HCT116 (cell line): ENCODE data around the gene UNC93B1. TPM values are rescaled to one million over a fixed set of nuclear protein-coding genes. Genes with fewer than 3 reads are reported as not detected.

Experiments used
- ATAC-seq: fragments of 200-7000 bp; cut with Tn5 transposase; 2 replicates; pipeline ENCODE4 v1.9.1; 2020; ENCODE audit warnings: mild to moderate bottlenecking, moderate library complexity
- BruUV-seq: library from RNA; stranded (reverse); fragments of 400-500 nt; replicated peaks from 2 replicates; lab custom pipeline; 2021; lab: Mats Ljungman, UMichigan
- CTCF ChIA-PET: fragments of 300-600 bp; sonication (Branson Sonifier 250); formaldehyde crosslinking; loops from one replicate; lab custom pipeline; 2021; ENCODE audit warnings: antibody characterized with exemption; lab: Charles Lee
- POLR2A ChIA-PET: fragments of 300-600, 350-600 bp; sonication (Branson Sonifier 250); formaldehyde crosslinking; loops from one replicate; lab custom pipeline; 2021; ENCODE audit warnings: antibody characterized with exemption; lab: Charles Lee
- RAD21 ChIA-PET, 2 experiments: fragments of 300-600 bp; sonication (Branson Sonifier 250); formaldehyde crosslinking; loops; one replicate each; lab custom pipeline; 2023; ENCODE audit warnings: low total read pairs in 2 of 2; ENCODE audit not compliant: uncharacterized antibody in 2 of 2, unreplicated experiment in 2 of 2, low non-redundant PET in 1 of 2; lab: Charles Lee
- DNase-seq: peaks from one replicate; pipeline ENCODE4 v3.0.0-alpha.2; 2010; ENCODE audit warnings: low read depth, low spot score
- H2AFZ ChIP-seq: fragments of 200-600 bp; shearing (Covaris generic), sonication (generic); 2 replicates; pipeline ENCODE4 v1.6.1; 2017; ENCODE audit warnings: low read depth, mixed run types, mixed read lengths, antibody characterized with exemption, low read length; ENCODE audit not compliant: poor library complexity, severe bottlenecking
- H3K27ac ChIP-seq: 2 replicates; pipeline ENCODE4 v1.5.1; 2012; ENCODE audit warnings: low read depth, low read length
- H3K27me3 ChIP-seq: fragments of 200-600 bp; sonication (generic); 2 replicates; pipeline ENCODE4 v1.6.1; 2016; ENCODE audit warnings: mixed run types, low read length, mixed read lengths; ENCODE audit not compliant: insufficient read depth
- H3K36me3 ChIP-seq, 2 experiments: fragments of 200-500 bp in 1 of 2; fragments of 200-600 bp in 1 of 2; sonication (Bioruptor generic) in 1 of 2; sonication (generic) in 1 of 2; 2 replicates each; pipeline versions ENCODE4 v1.5.1 to v1.6.1; 2014 to 2016; ENCODE audit warnings: low read length in 2 of 2, inconsistent platforms in 1 of 2, mixed read lengths in 1 of 2, mixed run types in 1 of 2; ENCODE audit not compliant: insufficient read depth in 2 of 2, control insufficient read depth in 1 of 2
- H3K4me1 ChIP-seq, 2 experiments: fragments of 200-600 bp in 1 of 2; sonication (generic) in 1 of 2; 2 replicates each; pipeline versions ENCODE4 v1.5.1 to v1.6.1; 2012 to 2017; ENCODE audit warnings: low read length in 2 of 2, inconsistent platforms in 1 of 2, mild to moderate bottlenecking in 1 of 2, mixed read lengths in 1 of 2, mixed run types in 1 of 2, moderate library complexity in 1 of 2; ENCODE audit not compliant: insufficient read depth in 2 of 2, control insufficient read depth in 1 of 2
- H3K4me2 ChIP-seq: fragments of 200-600 bp; sonication (generic); 2 replicates; pipeline ENCODE4 v1.6.1; 2017; ENCODE audit warnings: mixed run types, low read length, mixed read lengths
- H3K4me3 ChIP-seq, 2 experiments: fragments of 200-600 bp in 1 of 2; sonication (generic) in 1 of 2; replicated peaks in 1 of 2; 2 replicates each; pipeline ENCODE4 v1.5.1; 2011 to 2016; ENCODE audit warnings: low read length in 2 of 2, control low read depth in 1 of 2, low read depth in 1 of 2, mild to moderate bottlenecking in 1 of 2, mixed read lengths in 1 of 2, mixed run types in 1 of 2
- H3K79me2 ChIP-seq: fragments of 200-600 bp; sonication (generic); 2 replicates; pipeline ENCODE4 v1.6.1; 2017; ENCODE audit warnings: mild to moderate bottlenecking, mixed run types, low read length, moderate library complexity, mixed read lengths; ENCODE audit not compliant: insufficient read depth
- H3K9ac ChIP-seq: fragments of 200-600 bp; sonication (generic); 2 replicates; pipeline ENCODE4 v1.6.1; 2016; ENCODE audit warnings: low read length, mixed read lengths
- H3K9me2 ChIP-seq: fragments of 200-600 bp; sonication (generic), shearing (Covaris generic); 2 replicates; pipeline ENCODE4 v1.6.1; 2017; ENCODE audit warnings: mixed run types, mild to moderate bottlenecking, moderate library complexity; ENCODE audit not compliant: insufficient read depth
- H3K9me3 ChIP-seq, 2 experiments: fragments of 200-500 bp in 1 of 2; fragments of 200-600 bp in 1 of 2; sonication (Bioruptor generic) in 1 of 2; sonication (generic) in 1 of 2; 2 replicates each; pipeline ENCODE4 v1.6.1; 2014 to 2017; ENCODE audit warnings: low read length in 2 of 2, mixed read lengths in 2 of 2, inconsistent platforms in 1 of 2, low read depth in 1 of 2, mild to moderate bottlenecking in 1 of 2, mixed run types in 1 of 2, moderate library complexity in 1 of 2; ENCODE audit not compliant: control insufficient read depth in 1 of 2, insufficient read depth in 1 of 2
- H4K20me1 ChIP-seq: fragments of 200-600 bp; sonication (generic), shearing (Covaris generic); 2 replicates; pipeline ENCODE4 v1.6.1; 2017; ENCODE audit warnings: mixed run types, mild to moderate bottlenecking, moderate library complexity; ENCODE audit not compliant: insufficient read depth
- CBX3 ChIP-seq: IDR thresholded peaks from 2 replicates; pipeline ENCODE4 v1.6.1; 2012; ENCODE audit warnings: low read depth
- CEBPB ChIP-seq: IDR thresholded peaks from 2 replicates; pipeline ENCODE4 v1.6.1; 2012; ENCODE audit warnings: low read depth
- EZH2phosphoT487 ChIP-seq: fragments of 200-600 bp; IDR thresholded peaks from 2 replicates; pipeline ENCODE4 v1.6.1; 2018; ENCODE audit warnings: antibody characterized with exemption, borderline replicate concordance
- FOSL1 ChIP-seq: IDR thresholded peaks from 2 replicates; pipeline ENCODE4 v1.6.1; 2012; ENCODE audit warnings: low read depth
- JUND ChIP-seq: IDR thresholded peaks from 2 replicates; pipeline ENCODE4 v1.6.1; 2012
- POLR2A ChIP-seq: IDR thresholded peaks from 2 replicates; pipeline ENCODE4 v1.7.0; 2011; ENCODE audit warnings: borderline replicate concordance; ENCODE audit not compliant: insufficient read depth, insufficient read length; ENCODE audit errors: extremely low read depth
- POLR2AphosphoS5 ChIP-seq: IDR thresholded peaks from 2 replicates; pipeline ENCODE4 v1.6.1; 2011; ENCODE audit warnings: mild to moderate bottlenecking, low read depth, low read length, moderate library complexity
- RAD21 ChIP-seq: IDR thresholded peaks from 2 replicates; pipeline ENCODE4 v1.6.1; 2012; ENCODE audit warnings: low read depth, mild to moderate bottlenecking
- SIN3A ChIP-seq: IDR thresholded peaks from 2 replicates; pipeline ENCODE4 v1.6.1; 2012; ENCODE audit warnings: low read depth
- SP1 ChIP-seq: IDR thresholded peaks from 2 replicates; pipeline ENCODE4 v1.6.1; 2012; ENCODE audit warnings: low read depth
- SRF ChIP-seq: IDR thresholded peaks from 2 replicates; pipeline ENCODE4 v1.6.1; 2012; ENCODE audit warnings: low read depth
- TCF7L2 ChIP-seq: IDR thresholded peaks from 2 replicates; pipeline ENCODE4 v1.7.0; 2011; ENCODE audit warnings: borderline replicate concordance, inconsistent platforms; ENCODE audit not compliant: insufficient read depth, insufficient read length; ENCODE audit errors: extremely low read depth
- YY1 ChIP-seq: IDR thresholded peaks from 2 replicates; pipeline ENCODE4 v1.6.1; 2011; ENCODE audit warnings: low read length, low read depth, moderate library complexity, mild to moderate bottlenecking; ENCODE audit not compliant: insufficient replicate concordance; ENCODE audit errors: extremely low read depth
- ZFX ChIP-seq: fragments of 450-650 bp; IDR thresholded peaks from 2 replicates; pipeline ENCODE4 v1.6.1; 2017
- ZNF274 ChIP-seq: fragments of 200-500 bp; sonication (Bioruptor generic); IDR thresholded peaks from 2 replicates; pipeline ENCODE4 v1.6.1; 2014; ENCODE audit warnings: mild to moderate bottlenecking, low read depth, low read length, inconsistent platforms
- intact Hi-C: fragments of 100-400 bp; cut with micrococcal nuclease; formaldehyde crosslinking; loops from 2 replicates; pipeline ENCODE4 v1.10.0; 2022
- total RNA-seq: library from RNA; stranded (reverse); gene quantifications from one replicate; pipeline ENCODE4 v1.2.1, GENCODE V29; 2021; ENCODE audit not compliant: unreplicated experiment
- TF ChIP-seq, protein P1 (sequence below), 3 experiments: fragments of 200-600 bp in 1 of 3; sonication (generic) in 1 of 3; IDR thresholded peaks in 2 of 3; conservative IDR thresholded peaks in 1 of 3; 2 replicates each; pipeline ENCODE4 v1.5.1; 2012 to 2017; ENCODE audit warnings: low read depth in 2 of 3, low read length in 2 of 3, antibody characterized with exemption in 1 of 3, borderline replicate concordance in 1 of 3, control low read depth in 1 of 3, mild to moderate bottlenecking in 1 of 3, mixed read lengths in 1 of 3, mixed run types in 1 of 3, moderate library complexity in 1 of 3; ENCODE audit not compliant: insufficient read depth in 1 of 3
- TF ChIP-seq, protein P2 (sequence below): IDR thresholded peaks from 2 replicates; pipeline ENCODE4 v1.6.1; 2012
- TF ChIP-seq, protein P3 (sequence below): IDR thresholded peaks from 2 replicates; pipeline ENCODE4 v1.6.1; 2012
- TF ChIP-seq, protein P4 (sequence below): IDR thresholded peaks from 2 replicates; pipeline ENCODE4 v1.6.1; 2011; ENCODE audit warnings: mild to moderate bottlenecking, low read length, moderate library complexity; ENCODE audit not compliant: insufficient replicate concordance; ENCODE audit errors: extremely low read depth
- TF ChIP-seq, protein P5 (sequence below): IDR thresholded peaks from 2 replicates; pipeline ENCODE4 v1.6.1; 2012; ENCODE audit warnings: low read depth

The UNC93B1 gene
- total RNA-seq, 1 experiment from 2014 or later, result 72.9 TPM

DNA sequence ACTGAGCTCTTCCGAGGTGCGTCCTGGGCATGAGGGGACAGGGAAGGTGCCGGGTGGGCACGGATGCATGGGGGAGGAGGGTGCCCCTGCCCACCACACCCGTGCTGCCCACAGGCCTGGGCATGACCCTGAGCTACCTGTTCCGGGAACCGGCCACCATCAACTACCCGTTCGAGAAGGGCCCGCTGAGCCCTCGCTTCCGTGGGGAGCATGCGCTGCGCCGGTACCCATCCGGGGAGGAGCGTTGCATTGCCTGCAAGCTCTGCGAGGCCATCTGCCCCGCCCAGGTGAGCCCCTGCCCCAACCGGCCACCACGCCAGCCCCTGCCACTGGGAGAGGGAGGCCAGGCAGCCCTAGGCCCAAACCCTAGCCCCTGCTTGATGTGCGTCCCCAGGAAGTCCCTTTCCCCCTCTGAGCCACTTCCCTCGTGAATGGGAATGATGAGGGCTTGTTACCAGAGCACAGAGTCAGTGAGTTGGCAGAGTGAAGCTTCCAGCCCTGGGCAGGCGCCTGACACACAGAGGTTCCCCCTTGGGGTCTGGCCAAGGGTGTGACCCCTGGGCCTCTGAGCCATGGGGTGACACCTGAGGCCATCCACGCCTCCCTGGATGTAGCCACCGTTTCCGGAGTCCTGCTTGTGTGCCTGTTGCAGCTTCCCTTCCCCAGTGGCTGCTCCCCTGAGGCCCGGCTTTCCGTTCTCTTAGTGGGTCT lies 29.3 kb upstream of the UNC93B1 start:
- H3K27ac ChIP-seq, result no peak overlapping the region; the same call in 1 of the 2 replicates
- H3K79me2 ChIP-seq, result peaks cover 33% of the 10 kb centered on the region
- no peaks in the 10 kb centered on the region for H3K9me2 ChIP-seq
- POLR2A ChIA-PET, result no interaction called here
- no peak overlapping the region for H3K9ac ChIP-seq
- no peak overlapping the region for H2AFZ ChIP-seq
- H3K4me3 ChIP-seq, result no peak overlapping the region
- no peaks in the 10 kb centered on the region for H4K20me1 ChIP-seq
- no peak for ATAC-seq
- CTCF ChIA-PET, result no interaction called here
- DNase-seq, result no peak
- H3K9me3 ChIP-seq, result peaks cover 0 to 5% of the 10 kb centered on the region in 2 experiments; a peak in 1 of 4 replicates
- peaks cover 4 to 20% of the 10 kb centered on the region in 2 experiments; a peak in 2 of 4 replicates for H3K36me3 ChIP-seq
- no peak overlapping the region for H3K4me2 ChIP-seq
- H3K27me3 ChIP-seq, result no peaks in the 10 kb centered on the region
- peaks cover 27 to 36% of the 10 kb centered on the region in 2 experiments for H3K4me1 ChIP-seq
- RAD21 ChIA-PET, result no interaction called here
- intact Hi-C loops, result loop anchor here (10.0 kb wide), 1 partner anchor 92 kb away; the partner anchor contains the start of gene CHKA
- no peak for TF ChIP-seq JUND
- TF ChIP-seq TCF7L2, result no peak
- no peak for TF ChIP-seq CEBPB
- TF ChIP-seq EZH2phosphoT487, result no peak
- no peak for TF ChIP-seq CBX3
- TF ChIP-seq, protein P1, sequence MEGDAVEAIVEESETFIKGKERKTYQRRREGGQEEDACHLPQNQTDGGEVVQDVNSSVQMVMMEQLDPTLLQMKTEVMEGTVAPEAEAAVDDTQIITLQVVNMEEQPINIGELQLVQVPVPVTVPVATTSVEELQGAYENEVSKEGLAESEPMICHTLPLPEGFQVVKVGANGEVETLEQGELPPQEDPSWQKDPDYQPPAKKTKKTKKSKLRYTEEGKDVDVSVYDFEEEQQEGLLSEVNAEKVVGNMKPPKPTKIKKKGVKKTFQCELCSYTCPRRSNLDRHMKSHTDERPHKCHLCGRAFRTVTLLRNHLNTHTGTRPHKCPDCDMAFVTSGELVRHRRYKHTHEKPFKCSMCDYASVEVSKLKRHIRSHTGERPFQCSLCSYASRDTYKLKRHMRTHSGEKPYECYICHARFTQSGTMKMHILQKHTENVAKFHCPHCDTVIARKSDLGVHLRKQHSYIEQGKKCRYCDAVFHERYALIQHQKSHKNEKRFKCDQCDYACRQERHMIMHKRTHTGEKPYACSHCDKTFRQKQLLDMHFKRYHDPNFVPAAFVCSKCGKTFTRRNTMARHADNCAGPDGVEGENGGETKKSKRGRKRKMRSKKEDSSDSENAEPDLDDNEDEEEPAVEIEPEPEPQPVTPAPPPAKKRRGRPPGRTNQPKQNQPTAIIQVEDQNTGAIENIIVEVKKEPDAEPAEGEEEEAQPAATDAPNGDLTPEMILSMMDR (IDR thresholded peaks at IDR 0.05 in 2 of 3, conservative IDR thresholded peaks at IDR 0.05 in 1 of 3; ENCODE audit: borderline replicate concordance in 1 of 3, insufficient read depth in 1 of 3, low read depth in 2 of 3, low read length in 2 of 3), result no peak
- TF ChIP-seq POLR2A, result no peak
- no peak for TF ChIP-seq YY1
- TF ChIP-seq, protein P2, sequence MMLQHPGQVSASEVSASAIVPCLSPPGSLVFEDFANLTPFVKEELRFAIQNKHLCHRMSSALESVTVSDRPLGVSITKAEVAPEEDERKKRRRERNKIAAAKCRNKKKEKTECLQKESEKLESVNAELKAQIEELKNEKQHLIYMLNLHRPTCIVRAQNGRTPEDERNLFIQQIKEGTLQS, result no peak
- TF ChIP-seq SRF, result no peak
- no peak for TF ChIP-seq ZNF274
- TF ChIP-seq, protein P3, sequence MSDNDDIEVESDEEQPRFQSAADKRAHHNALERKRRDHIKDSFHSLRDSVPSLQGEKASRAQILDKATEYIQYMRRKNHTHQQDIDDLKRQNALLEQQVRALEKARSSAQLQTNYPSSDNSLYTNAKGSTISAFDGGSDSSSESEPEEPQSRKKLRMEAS, result no peak
- no peak for TF ChIP-seq RAD21
- TF ChIP-seq, protein P4, sequence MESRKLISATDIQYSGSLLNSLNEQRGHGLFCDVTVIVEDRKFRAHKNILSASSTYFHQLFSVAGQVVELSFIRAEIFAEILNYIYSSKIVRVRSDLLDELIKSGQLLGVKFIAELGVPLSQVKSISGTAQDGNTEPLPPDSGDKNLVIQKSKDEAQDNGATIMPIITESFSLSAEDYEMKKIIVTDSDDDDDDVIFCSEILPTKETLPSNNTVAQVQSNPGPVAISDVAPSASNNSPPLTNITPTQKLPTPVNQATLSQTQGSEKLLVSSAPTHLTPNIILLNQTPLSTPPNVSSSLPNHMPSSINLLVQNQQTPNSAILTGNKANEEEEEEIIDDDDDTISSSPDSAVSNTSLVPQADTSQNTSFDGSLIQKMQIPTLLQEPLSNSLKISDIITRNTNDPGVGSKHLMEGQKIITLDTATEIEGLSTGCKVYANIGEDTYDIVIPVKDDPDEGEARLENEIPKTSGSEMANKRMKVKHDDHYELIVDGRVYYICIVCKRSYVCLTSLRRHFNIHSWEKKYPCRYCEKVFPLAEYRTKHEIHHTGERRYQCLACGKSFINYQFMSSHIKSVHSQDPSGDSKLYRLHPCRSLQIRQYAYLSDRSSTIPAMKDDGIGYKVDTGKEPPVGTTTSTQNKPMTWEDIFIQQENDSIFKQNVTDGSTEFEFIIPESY, result no peak
- no peak for TF ChIP-seq POLR2AphosphoS5
- TF ChIP-seq ZFX, result no peak
- TF ChIP-seq, protein P5, sequence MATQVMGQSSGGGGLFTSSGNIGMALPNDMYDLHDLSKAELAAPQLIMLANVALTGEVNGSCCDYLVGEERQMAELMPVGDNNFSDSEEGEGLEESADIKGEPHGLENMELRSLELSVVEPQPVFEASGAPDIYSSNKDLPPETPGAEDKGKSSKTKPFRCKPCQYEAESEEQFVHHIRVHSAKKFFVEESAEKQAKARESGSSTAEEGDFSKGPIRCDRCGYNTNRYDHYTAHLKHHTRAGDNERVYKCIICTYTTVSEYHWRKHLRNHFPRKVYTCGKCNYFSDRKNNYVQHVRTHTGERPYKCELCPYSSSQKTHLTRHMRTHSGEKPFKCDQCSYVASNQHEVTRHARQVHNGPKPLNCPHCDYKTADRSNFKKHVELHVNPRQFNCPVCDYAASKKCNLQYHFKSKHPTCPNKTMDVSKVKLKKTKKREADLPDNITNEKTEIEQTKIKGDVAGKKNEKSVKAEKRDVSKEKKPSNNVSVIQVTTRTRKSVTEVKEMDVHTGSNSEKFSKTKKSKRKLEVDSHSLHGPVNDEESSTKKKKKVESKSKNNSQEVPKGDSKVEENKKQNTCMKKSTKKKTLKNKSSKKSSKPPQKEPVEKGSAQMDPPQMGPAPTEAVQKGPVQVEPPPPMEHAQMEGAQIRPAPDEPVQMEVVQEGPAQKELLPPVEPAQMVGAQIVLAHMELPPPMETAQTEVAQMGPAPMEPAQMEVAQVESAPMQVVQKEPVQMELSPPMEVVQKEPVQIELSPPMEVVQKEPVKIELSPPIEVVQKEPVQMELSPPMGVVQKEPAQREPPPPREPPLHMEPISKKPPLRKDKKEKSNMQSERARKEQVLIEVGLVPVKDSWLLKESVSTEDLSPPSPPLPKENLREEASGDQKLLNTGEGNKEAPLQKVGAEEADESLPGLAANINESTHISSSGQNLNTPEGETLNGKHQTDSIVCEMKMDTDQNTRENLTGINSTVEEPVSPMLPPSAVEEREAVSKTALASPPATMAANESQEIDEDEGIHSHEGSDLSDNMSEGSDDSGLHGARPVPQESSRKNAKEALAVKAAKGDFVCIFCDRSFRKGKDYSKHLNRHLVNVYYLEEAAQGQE, result no peak
- TF ChIP-seq SP1, result no peak
- TF ChIP-seq FOSL1, result no peak
- no peak for TF ChIP-seq SIN3A
- BruUV-seq, result no TSS peak
